Thymus (tissue), 11 donors: ENCODE measurements around the gene KRTAP12-4. TPM values are rescaled to one million over a fixed set of nuclear protein-coding genes. Genes with fewer than 3 reads are reported as not detected.
"Not testable (repeated sequence)": the region's sequence is repeated elsewhere in the genome, so short reads cannot be mapped to it uniquely, and the experiment has no call there.

Experiments used
- DNase-seq, 9 donors: peaks; one replicate each; pipeline ENCODE4 v3.0.0-alpha.2; 2013; ENCODE audit warnings: low spot score in 9 of 9, low read depth in 6 of 9, missing footprints in 1 of 9
- H3K27ac ChIP-seq, 2 donors: one replicate each; pipeline ENCODE4 v1.5.1; 2013; ENCODE audit warnings: control low read depth in 1 of 2, low read depth in 1 of 2, low read length in 1 of 2, mild to moderate bottlenecking in 1 of 2, moderate library complexity in 1 of 2
- H3K27me3 ChIP-seq, 2 donors: one replicate each; pipeline ENCODE4 v1.5.1; 2013; ENCODE audit warnings: low read length in 1 of 2; ENCODE audit not compliant: control insufficient read depth in 2 of 2, insufficient read depth in 1 of 2
- H3K36me3 ChIP-seq, 2 donors: one replicate each; pipeline ENCODE4 v1.5.1; 2013; ENCODE audit warnings: low read length in 1 of 2, mild to moderate bottlenecking in 1 of 2, moderate library complexity in 1 of 2; ENCODE audit not compliant: control insufficient read depth in 2 of 2, insufficient read depth in 2 of 2
- H3K4me1 ChIP-seq, 2 donors: one replicate each; pipeline ENCODE4 v1.5.1; 2013; ENCODE audit warnings: low read length in 2 of 2; ENCODE audit not compliant: control insufficient read depth in 2 of 2, insufficient read depth in 2 of 2
- H3K4me3 ChIP-seq, 2 donors: one replicate each; pipeline ENCODE4 v1.5.1; 2013; ENCODE audit warnings: low read length in 2 of 2, control low read depth in 1 of 2, mild to moderate bottlenecking in 1 of 2
- H3K9me3 ChIP-seq, 2 donors: one replicate each; pipeline ENCODE4 v1.5.1; 2013; ENCODE audit warnings: low read length in 1 of 2, mild to moderate bottlenecking in 1 of 2; ENCODE audit not compliant: control insufficient read depth in 2 of 2, insufficient read depth in 1 of 2
- WGBS: extraction: QIAGEN DNeasy Blood & Tissue Kit; methylation state at CpG from one replicate; pipeline ENCODE4 v1.1.7; 2013; 5-methylcytosine and 5-hydroxymethylcytosine counted together
- polyA plus RNA-seq: library from polyadenylated mRNA; stranded (reverse); fragments of 200-250 nt; gene quantifications from one replicate; pipeline ENCODE4 v1.2.3, GENCODE V29; 2013
- total RNA-seq: library from RNA; stranded (reverse); fragments of 120-200 nt; gene quantifications from one replicate; pipeline ENCODE4 v1.2.4, GENCODE V29; 2013
- donor health status: healthy.

The KRTAP12-4 gene
- total and polyA plus RNA-seq, 2 donors = not detected

- Histone ChIP-seq H3K4me1 (peaks cover 0 to 1% of the 10 kb centered on the region in 2 donors), H3K4me3 (no peak within 1 kb of the TSS), H3K36me3 (no peaks in the 10 kb centered on the region), H3K27ac (no peak within 1 kb of the TSS), H3K27me3 (peaks cover 0 to 2% of the 10 kb centered on the region in 2 donors), H3K9me3 (peaks cover 3 to 25% of the 10 kb centered on the region in 2 donors)
- no peak for DNase-seq
- WGBS = 94% methylated on average over 8 of the region's 8 CpGs
Observed at GRCh38 chr21:44612029-44612486, 42.4 kb downstream of the KRTAP12-4 start, which contains the start of gene KRTAP10-8. TSS of gene KRTAP10-8 (plus strand) at chr21:44612079. CDS start at chr21:44612101, 22 bp downstream.

GRCh38 chr21:44611551-44611950, 42.9 kb downstream of the KRTAP12-4 start:
- no peaks in the 10 kb centered on the region for H3K4me1 ChIP-seq
- no peak overlapping the region for H3K4me3 ChIP-seq
- H3K9me3 ChIP-seq = peaks cover 3 to 23% of the 10 kb centered on the region in 2 donors
- no peaks in the 10 kb centered on the region for H3K36me3 ChIP-seq
- 89% methylated on average over 4 of the region's 4 CpGs for WGBS
- H3K27me3 ChIP-seq = peaks cover 0 to 2% of the 10 kb centered on the region in 2 donors
- DNase-seq = no peak
- H3K27ac ChIP-seq = no peak overlapping the region

GRCh38 chr21:44610157-44610843, 44.2 kb downstream of the KRTAP12-4 start:
- not testable (repeated sequence) for H3K27me3 ChIP-seq, DNase-seq

GRCh38 chr21:44609193-44609592, 45.3 kb downstream of the KRTAP12-4 start:
- no peaks in the 10 kb centered on the region for H3K27me3 ChIP-seq
- no peaks in the 10 kb centered on the region for H3K36me3 ChIP-seq
- H3K4me1 ChIP-seq = no peaks in the 10 kb centered on the region
- DNase-seq = no peak
- peaks cover 3 to 16% of the 10 kb centered on the region in 2 donors for H3K9me3 ChIP-seq
- no peak overlapping the region for H3K27ac ChIP-seq
- H3K4me3 ChIP-seq = no peak overlapping the region

More at GRCh38 chr21:44610157-44610843, 44.2 kb downstream of the KRTAP12-4 start:
- H3K9me3 ChIP-seq = peaks cover 3 to 16% of the 10 kb centered on the region in 2 donors
- 96% methylated on average over 7 of the region's 7 CpGs for WGBS
- H3K27ac ChIP-seq, H3K4me1 ChIP-seq, H3K36me3 ChIP-seq, H3K4me3 ChIP-seq: not testable (repeated sequence)

GRCh38 chr21:44606495-44606894, 48.0 kb downstream of the KRTAP12-4 start:
- H3K27me3 ChIP-seq = no peaks in the 10 kb centered on the region
- H3K4me1 ChIP-seq = no peaks in the 10 kb centered on the region
- no peak overlapping the region for H3K27ac ChIP-seq
- H3K36me3 ChIP-seq = no peaks in the 10 kb centered on the region
- peaks cover 2 to 8% of the 10 kb centered on the region in 2 donors for H3K9me3 ChIP-seq
- WGBS = 94% methylated on average over 4 of the region's 4 CpGs
- DNase-seq = no peak
- H3K4me3 ChIP-seq = no peak overlapping the region

Other genes with a start within 250 kb of the KRTAP12-4 start
- 0.24 TPM for gene LRRC3, start 199.1 kb downstream of the KRTAP12-4 start, total RNA-seq
- 0.55 TPM for gene LRRC3, start 199.1 kb downstream of the KRTAP12-4 start, polyA plus RNA-seq
- not detected for gene KRTAP10-1, start 114.5 kb downstream of the KRTAP12-4 start, total RNA-seq
- not detected for gene KRTAP10-1, start 114.5 kb downstream of the KRTAP12-4 start, polyA plus RNA-seq
- not detected for gene KRTAP10-2, start 103.2 kb downstream of the KRTAP12-4 start, total RNA-seq
- gene KRTAP10-2, start 103.2 kb downstream of the KRTAP12-4 start, polyA plus RNA-seq = not detected
- gene KRTAP10-3, start 95.9 kb downstream of the KRTAP12-4 start, total RNA-seq = not detected
- not detected for gene KRTAP10-3, start 95.9 kb downstream of the KRTAP12-4 start, polyA plus RNA-seq
- gene KRTAP10-4, start 80.9 kb downstream of the KRTAP12-4 start, total RNA-seq = not detected
- not detected for gene KRTAP10-4, start 80.9 kb downstream of the KRTAP12-4 start, polyA plus RNA-seq
- not detected for gene KRTAP10-5, start 74.1 kb downstream of the KRTAP12-4 start, total RNA-seq
- gene KRTAP10-5, start 74.1 kb downstream of the KRTAP12-4 start, polyA plus RNA-seq = not detected
- not detected for gene KRTAP10-6, start 62.2 kb downstream of the KRTAP12-4 start, total RNA-seq
- gene KRTAP10-6, start 62.2 kb downstream of the KRTAP12-4 start, polyA plus RNA-seq = not detected
- gene KRTAP10-7, start 54.1 kb downstream of the KRTAP12-4 start, total RNA-seq = not detected
- not detected for gene KRTAP10-7, start 54.1 kb downstream of the KRTAP12-4 start, polyA plus RNA-seq
- not detected for gene KRTAP10-8, start 42.6 kb downstream of the KRTAP12-4 start, total RNA-seq
- not detected for gene KRTAP10-8, start 42.6 kb downstream of the KRTAP12-4 start, polyA plus RNA-seq
- not detected for gene KRTAP10-9, start 27.6 kb downstream of the KRTAP12-4 start, total RNA-seq
- gene KRTAP10-9, start 27.6 kb downstream of the KRTAP12-4 start, polyA plus RNA-seq = not detected
- not detected for gene KRTAP10-10, start 17.3 kb downstream of the KRTAP12-4 start, total RNA-seq
- not detected for gene KRTAP10-10, start 17.3 kb downstream of the KRTAP12-4 start, polyA plus RNA-seq
- not detected for gene KRTAP10-11, start 8.2 kb downstream of the KRTAP12-4 start, total RNA-seq
- gene KRTAP10-11, start 8.2 kb downstream of the KRTAP12-4 start, polyA plus RNA-seq = not detected
- not detected for gene KRTAP12-3, start 3.3 kb upstream of the KRTAP12-4 start, total RNA-seq
- not detected for gene KRTAP12-3, start 3.3 kb upstream of the KRTAP12-4 start, polyA plus RNA-seq
- not detected for gene KRTAP12-2, start 12.3 kb upstream of the KRTAP12-4 start, total RNA-seq
- gene KRTAP12-2, start 12.3 kb upstream of the KRTAP12-4 start, polyA plus RNA-seq = not detected
- not detected for gene KRTAP12-1, start 27.5 kb upstream of the KRTAP12-4 start, total RNA-seq
- gene KRTAP12-1, start 27.5 kb upstream of the KRTAP12-4 start, polyA plus RNA-seq = not detected
- gene KRTAP10-12, start 42.5 kb upstream of the KRTAP12-4 start, total RNA-seq = not detected
- gene KRTAP10-12, start 42.5 kb upstream of the KRTAP12-4 start, polyA plus RNA-seq = not detected
- 0.38 TPM for gene TSPEAR, start 56.9 kb upstream of the KRTAP12-4 start, total RNA-seq
- 0.07 TPM for gene TSPEAR, start 56.9 kb upstream of the KRTAP12-4 start, polyA plus RNA-seq
- gene UBE2G2, start 147.2 kb upstream of the KRTAP12-4 start, total RNA-seq = 32.8 TPM
- gene UBE2G2, start 147.2 kb upstream of the KRTAP12-4 start, polyA plus RNA-seq = 67.6 TPM
- gene SUMO3, start 163.4 kb upstream of the KRTAP12-4 start, total RNA-seq = 63.7 TPM
- 49.6 TPM for gene SUMO3, start 163.4 kb upstream of the KRTAP12-4 start, polyA plus RNA-seq
- gene PTTG1IP, start 219.0 kb upstream of the KRTAP12-4 start, total RNA-seq = 75.3 TPM
- 138 TPM for gene PTTG1IP, start 219.0 kb upstream of the KRTAP12-4 start, polyA plus RNA-seq